ENCODE results near the gene CACNA1E.
"Not testable (repeated sequence)": the region's sequence is repeated elsewhere in the genome, so short reads cannot be mapped to it uniquely, and the experiment has no call there.

Gene CACNA1E

GRCh38 chr1:181518152-181518551, 34.8 kb downstream of the CACNA1E start:
- DNase-seq = no peak

DNA sequence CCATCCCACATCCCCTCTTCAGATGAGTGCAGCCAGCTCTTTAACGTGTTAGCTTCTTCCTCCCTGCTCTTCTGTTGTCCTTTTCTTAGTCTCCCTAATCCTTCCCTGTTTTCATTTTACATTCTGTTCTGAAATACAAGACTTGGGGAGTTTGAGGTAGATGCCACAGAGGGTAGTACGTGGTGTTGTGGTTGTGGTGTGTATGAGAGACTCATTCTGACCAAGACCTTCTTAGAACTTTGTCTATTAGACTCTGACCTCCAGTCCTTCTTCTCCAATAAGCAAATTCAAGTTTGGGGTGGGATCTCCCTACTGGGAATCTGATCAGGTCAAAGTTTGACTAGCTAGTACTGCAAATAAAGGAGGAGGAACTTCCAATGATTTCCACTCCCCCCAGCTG, 39.5 kb downstream of the CACNA1E start:
- no peak for DNase-seq

DNA sequence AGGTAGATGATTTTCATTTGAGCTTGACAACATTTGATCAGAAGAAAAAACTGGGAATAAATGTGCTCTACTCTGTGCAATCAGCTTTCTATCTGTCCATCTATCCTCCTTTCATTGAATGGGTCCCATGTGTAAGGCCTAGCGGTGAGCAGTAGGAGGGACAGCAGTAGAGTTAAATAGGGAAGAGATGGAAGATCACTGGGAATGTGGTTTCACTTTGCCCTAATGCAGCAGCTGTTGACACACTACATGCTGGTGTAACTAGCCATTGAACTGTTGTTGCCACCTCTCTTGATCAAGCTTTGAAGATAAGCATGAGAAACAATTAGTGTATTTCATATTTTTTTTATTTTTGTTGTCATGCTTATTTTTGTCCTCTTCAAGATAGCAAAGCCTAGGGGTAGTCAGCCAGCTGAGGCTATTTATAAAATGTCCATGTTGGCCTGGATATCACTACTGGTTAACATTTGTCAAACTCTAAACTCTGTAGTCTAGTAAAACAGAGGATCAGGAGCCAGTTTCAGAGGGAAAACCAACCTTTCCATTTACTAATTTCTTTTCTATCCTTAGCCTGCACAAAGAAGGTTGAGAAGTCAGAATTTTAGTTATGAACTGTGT, 41.9 kb downstream of the CACNA1E start:
- no peak for DNase-seq

DNA sequence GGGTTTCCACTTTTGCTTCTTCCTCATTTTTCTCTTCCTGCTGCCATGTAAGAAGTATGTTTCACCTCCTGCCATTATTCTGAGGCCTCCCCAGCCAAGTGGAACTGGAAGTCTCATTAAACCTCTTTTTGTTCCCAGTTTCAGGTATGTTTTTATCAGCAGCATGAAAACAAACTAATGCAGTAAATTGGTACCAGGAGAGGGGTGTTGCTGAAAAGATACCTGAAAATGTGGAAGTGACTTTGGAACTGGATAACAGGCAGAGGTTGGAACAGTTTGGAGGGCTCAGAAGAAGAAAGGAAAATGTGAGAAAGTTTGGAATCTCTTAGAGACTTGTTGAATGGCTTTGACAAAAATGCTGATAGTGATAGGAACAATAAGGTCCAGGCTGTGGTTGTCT, 44.9 kb downstream of the CACNA1E start:
- not testable (repeated sequence) for DNase-seq

- DNase-seq = no peak
These were observed 48.1 kb downstream of the CACNA1E start for GRCh38 chr1:181531441-181531840.

DNA sequence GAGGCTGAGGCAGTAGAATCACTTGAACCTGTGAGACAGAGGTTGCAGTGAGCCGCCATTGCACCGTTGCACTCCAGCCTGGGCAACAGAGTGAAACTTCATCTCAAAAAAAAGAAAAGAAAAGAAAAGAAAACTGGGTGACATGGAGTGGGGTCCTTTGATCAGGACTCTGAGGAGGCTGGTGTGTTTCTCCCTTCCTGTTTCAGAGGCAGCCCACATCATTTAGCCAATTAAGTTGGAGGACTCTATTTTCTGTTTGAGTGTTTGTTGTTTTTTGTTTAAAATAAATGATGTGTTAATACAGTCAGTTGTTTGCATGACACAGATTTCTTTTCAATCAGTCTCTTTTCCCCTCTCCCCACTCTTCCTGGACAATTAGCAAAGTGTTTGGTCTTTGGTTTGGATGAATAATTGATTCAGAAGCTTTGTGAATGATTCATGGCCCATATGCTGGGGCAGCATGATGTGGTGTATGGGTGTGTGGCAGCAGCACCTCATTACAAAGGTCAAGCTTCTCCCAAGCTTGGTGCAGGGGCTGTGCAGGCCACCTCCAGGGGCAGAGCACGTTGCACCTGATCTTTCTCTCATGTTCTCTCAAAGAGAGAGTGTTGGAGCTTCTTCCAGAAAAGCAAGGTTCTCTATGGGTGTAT, 48.8 kb downstream of the CACNA1E start:
- no peak for DNase-seq

DNA sequence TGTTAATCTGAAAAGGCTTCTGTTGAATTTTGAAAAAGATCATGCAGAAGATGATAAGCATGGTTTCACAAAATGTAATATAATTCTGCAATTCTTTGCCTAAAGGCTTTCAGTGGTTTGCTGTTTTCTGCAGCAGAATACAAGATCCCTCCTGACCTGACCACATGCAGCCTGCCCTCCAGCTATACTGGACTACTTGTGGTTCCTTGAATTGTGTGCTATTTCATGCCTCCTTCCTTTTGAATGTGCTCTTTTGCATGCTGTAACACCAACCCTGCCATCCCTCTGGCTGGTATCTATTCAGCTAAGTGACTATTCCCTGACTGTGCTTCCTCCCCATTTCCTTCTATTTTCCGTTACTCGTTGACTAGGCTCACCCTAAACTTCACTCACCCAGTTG, 55.5 kb downstream of the CACNA1E start:
- no peak for DNase-seq

DNA sequence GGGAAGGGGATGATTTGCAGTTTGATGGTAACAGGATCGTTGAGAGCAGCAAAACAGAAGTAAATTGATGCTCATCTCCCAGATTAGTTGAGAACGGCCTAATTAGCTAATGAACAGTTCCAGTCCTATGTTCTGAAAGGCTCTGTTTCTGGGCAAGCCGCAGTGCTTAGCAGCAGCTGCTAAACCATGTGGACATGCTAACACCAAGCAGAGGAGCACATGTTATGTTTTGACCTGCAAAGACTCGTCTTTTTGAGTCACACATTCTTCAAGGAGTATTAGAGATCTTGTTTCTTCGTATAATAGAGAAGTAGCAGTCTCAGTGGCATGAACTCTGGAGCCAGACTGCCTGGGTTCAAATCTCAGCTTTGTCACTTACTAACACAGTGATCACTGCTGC, 58.1 kb downstream of the CACNA1E start:
- no peak for DNase-seq

DNA sequence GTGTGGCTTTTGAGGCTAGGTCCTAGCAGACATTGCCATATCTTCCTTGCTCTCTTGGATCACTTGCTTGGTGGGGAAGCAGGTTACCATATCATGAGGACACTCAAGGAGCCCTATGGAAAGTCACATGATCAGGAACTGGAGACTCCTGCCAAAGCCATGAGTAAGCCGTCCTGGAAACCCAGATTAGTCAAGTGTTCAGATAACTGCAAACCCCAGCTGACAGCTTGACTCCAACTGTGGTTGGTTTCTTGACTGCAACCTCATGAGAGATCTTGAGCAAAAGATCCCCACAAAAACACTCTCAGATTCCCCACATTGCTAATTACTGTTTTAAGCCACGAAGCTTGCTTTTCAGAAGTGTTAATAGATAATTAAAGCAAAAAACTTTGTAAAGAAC, 58.6 kb downstream of the CACNA1E start:
- no peak for DNase-seq

- DNase-seq = not testable (repeated sequence)
These were observed 59.1 kb downstream of the CACNA1E start for GRCh38 chr1:181542406-181542805.

GRCh38 chr1:181545395-181545794, 62.1 kb downstream of the CACNA1E start:
- no peak for DNase-seq

GRCh38 chr1:181548497-181548896, 65.2 kb downstream of the CACNA1E start:
- DNase-seq = no peak

GRCh38 chr1:181551249-181551648, 67.9 kb downstream of the CACNA1E start:
- no peak for DNase-seq

GRCh38 chr1:181551754-181552153, 68.4 kb downstream of the CACNA1E start:
- DNase-seq = no peak

- DNase-seq = no peak
These were observed 71.1 kb downstream of the CACNA1E start for GRCh38 chr1:181554465-181554864.

- no peak for DNase-seq
These were observed 73.3 kb downstream of the CACNA1E start for GRCh38 chr1:181556631-181557030.

- DNase-seq = no peak
These were observed 74.0 kb downstream of the CACNA1E start for GRCh38 chr1:181557313-181557712.

- DNase-seq = no peak
These were observed 75.1 kb downstream of the CACNA1E start for GRCh38 chr1:181558416-181558815.

- DNase-seq = no peak
These were observed 75.8 kb downstream of the CACNA1E start for GRCh38 chr1:181559142-181559541.

DNA sequence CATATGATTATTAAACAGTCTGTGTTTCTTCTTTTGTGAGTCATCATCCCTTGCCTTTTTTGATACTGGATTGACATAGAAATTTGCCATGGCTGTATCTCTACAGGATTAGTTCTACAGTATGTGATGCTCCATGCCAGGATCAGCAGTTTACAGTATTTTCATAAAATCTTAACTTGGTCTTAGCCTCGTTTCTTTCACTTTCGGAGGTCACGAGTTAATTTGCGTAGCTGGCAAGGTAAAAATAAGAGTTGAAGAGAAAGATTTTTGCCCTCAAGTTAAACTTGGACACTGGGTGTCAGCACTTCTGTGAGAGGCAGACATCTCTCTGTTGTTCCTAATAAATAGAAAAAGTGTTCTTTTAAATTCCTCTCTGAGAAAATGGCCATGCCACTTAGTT, 79.1 kb downstream of the CACNA1E start:
- DNase-seq = no peak

DNA sequence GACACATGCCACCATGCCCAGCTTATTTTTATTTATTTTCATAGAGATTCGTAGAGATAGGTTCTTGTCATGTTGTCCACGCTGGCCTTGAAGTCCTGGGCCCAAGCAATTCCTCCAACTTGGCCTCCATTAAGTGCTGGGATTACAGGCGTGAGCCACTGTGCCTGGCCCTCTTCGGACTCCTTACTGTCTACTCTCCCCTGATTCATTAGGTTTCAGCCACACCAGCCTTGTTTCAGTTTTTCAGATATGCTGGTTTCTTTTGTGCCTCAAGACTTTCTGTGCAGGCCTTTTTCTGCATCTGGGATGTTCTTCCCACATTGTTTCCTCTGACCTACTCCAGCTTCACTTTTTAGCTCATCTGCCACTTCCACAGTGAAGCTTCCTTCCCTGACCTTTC, 85.4 kb downstream of the CACNA1E start:
- DNase-seq = no peak

DNA sequence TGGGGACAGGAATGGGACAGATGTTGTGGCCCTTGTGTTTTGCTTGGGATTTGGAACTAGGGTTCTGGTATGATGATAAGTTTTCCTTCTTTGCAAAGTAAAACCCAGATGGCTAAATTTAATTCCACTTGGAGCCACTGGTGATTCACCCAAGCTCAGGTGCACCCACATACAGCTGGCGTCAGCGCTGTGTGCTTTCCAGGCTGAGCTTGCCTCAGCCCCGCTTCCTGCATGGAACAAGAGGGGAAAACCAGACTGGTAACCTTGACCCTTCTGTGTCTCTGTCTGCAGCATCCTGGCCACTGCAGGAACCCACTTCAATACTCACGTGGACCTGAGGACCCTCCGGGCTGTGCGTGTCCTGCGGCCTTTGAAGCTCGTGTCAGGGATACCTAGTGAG, 94.2 kb downstream of the CACNA1E start:
- DNase-seq = no peak

DNA sequence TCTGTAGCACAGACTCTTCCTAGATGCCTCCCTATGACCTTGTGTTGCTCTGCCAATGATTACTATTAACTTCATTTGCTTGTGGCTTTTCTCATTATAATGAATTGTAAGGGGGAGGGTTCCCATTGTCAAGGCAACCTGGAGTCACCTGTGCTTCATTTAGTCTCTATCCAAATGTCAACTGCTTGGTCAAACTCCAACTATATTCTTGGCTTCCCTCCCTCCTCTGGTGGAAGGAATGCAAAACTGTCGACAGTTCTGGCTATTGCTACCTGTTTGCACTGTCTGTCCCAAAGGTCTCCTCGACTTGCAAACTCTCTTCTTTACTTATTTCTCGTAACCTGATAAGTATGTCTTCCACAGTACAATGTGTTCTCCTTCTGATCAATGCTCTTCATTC, 100.3 kb downstream of the CACNA1E start:
- DNase-seq = no peak

DNA sequence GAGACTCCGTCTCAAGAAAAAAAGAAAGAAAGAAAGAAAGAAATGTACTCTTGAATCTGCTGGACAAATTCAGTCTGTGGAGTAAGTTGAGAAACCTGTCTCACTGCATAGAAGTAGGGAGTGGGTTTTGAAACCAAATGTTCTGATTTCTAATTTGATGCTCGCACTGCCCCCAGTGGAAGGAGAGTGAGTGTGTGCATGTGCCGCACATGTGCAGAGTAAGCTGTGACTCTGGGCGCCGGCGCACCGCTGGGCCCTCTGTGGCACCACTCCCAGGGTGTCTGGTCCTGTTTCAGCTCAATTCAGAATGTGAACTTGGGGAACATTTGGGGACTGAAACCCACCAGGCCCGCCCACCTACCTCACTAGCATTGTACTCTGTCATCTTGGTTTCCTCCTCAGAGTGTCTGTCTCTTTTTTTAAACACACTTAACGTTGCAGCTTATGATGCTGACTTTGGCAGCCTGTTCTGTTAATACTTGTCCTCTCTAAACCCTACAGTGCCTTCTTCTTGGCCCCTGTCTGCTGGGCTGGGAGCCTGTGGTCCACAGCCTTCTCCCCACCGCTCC, 104.6 kb downstream of the CACNA1E start:
- no peak for DNase-seq

- DNase-seq = no peak
These were observed 105.3 kb downstream of the CACNA1E start for GRCh38 chr1:181588631-181589030.
